HG03378 (cell line): Measurements from ENCODE around the gene EYA2.

Experiments used
- ATAC-seq: cut with Tn5 transposase; IDR thresholded peaks from one replicate; pipeline ENCODE4 v1.9.1; 2021; ENCODE audit warnings: mild to moderate bottlenecking, moderate library complexity; ENCODE audit not compliant: unreplicated experiment

EYA2 gene

GRCh38 chr20:47031821-47032220, 137.2 kb downstream of the EYA2 start:
- no peak for ATAC-seq

- ATAC-seq, result no peak
Measured at GRCh38 chr20:47032933-47033578, 138.4 kb downstream of the EYA2 start.

- no peak for ATAC-seq
Measured at GRCh38 chr20:47033665-47034064, 139.0 kb downstream of the EYA2 start.

GRCh38 chr20:47035026-47035590, 140.5 kb downstream of the EYA2 start:
- ATAC-seq, result no peak

GRCh38 chr20:47036091-47036870, 141.6 kb downstream of the EYA2 start:
- ATAC-seq, result no peak

GRCh38 chr20:47038566-47039560, 144.2 kb downstream of the EYA2 start:
- ATAC-seq, result no peak

- no peak for ATAC-seq
Measured at GRCh38 chr20:47040506-47041125, 146.0 kb downstream of the EYA2 start.

GRCh38 chr20:47041396-47041899, 146.8 kb downstream of the EYA2 start:
- ATAC-seq, result no peak

- no peak for ATAC-seq
Measured at GRCh38 chr20:47042464-47042863, 147.8 kb downstream of the EYA2 start.

GRCh38 chr20:47043086-47043485, 148.4 kb downstream of the EYA2 start:
- ATAC-seq, result no peak

GRCh38 chr20:47044938-47045337, 150.3 kb downstream of the EYA2 start:
- ATAC-seq, result no peak

- no peak for ATAC-seq
Measured at GRCh38 chr20:47048054-47048453, 153.4 kb downstream of the EYA2 start.

- no peak for ATAC-seq
Measured at GRCh38 chr20:47049771-47050170, 155.1 kb downstream of the EYA2 start.

GRCh38 chr20:47050996-47051395, 156.4 kb downstream of the EYA2 start:
- no peak for ATAC-seq

- ATAC-seq, result no peak
Measured at GRCh38 chr20:47051936-47052526, 157.4 kb downstream of the EYA2 start.

GRCh38 chr20:47054506-47054905, 159.9 kb downstream of the EYA2 start:
- ATAC-seq, result no peak

- no peak for ATAC-seq
Measured at GRCh38 chr20:47054945-47055344, 160.3 kb downstream of the EYA2 start.

- ATAC-seq, result no peak
Measured at GRCh38 chr20:47055699-47056369, 161.2 kb downstream of the EYA2 start.

GRCh38 chr20:47057661-47058060, 163.0 kb downstream of the EYA2 start:
- ATAC-seq, result no peak
